SK-N-MC (cell line): ENCODE measurements around the gene FRAT1.

ENCODE experiments used
- EZH2 ChIP-seq: fragments of 200-600 bp; sonication (generic); IDR thresholded peaks from one replicate; pipeline ENCODE4 v1.6.1; 2017; ENCODE audit warnings: antibody characterized with exemption
- FOXP2 ChIP-seq: optimal IDR thresholded peaks from 2 replicates; pipeline ENCODE3; 2011; ENCODE audit warnings: mild to moderate bottlenecking, moderate library complexity; ENCODE audit not compliant: insufficient read depth; ENCODE audit errors: extremely low read length, control extremely low read depth
- POLR2AphosphoS5 ChIP-seq: IDR thresholded peaks from 2 replicates; pipeline ENCODE4 v1.6.1; 2012; ENCODE audit warnings: mild to moderate bottlenecking, low read depth, low read length, borderline replicate concordance

DNA sequence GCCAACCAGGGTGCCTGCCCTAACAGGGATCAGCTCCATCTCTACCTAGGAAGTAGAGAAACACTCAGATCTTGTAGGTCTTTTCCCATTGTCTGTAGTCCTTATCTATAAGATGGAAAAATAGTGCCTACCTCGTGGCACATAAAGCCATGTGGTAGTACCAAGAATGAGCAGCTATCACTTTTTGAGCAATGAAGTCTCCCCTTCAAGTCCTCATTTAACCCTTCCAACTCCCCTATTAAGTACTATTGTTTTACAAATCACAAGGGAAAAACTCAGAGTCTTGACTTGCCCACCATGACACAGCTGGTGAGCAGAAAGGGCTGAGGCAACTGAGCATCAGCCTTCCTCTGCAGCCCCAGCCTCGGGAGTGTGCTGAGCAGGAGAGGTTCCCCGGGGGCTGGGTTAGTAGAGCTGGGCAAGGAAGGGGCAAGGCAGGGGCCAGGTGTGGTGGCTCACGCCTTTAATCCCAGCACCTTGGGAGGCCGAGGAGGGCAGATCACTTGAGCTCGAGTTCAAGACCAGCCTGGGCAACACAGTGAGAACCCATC, 12.2 kb downstream of the FRAT1 start:
- TF ChIP-seq EZH2 (no peak), POLR2AphosphoS5 (no peak), FOXP2 (no peak)
